K562 (cell line): ENCODE data around the gene KLHL6. TPM values are rescaled to one million over a fixed set of nuclear protein-coding genes. Genes with fewer than 3 reads are reported as not detected.
A peak's percentile ranks its signal among the peaks of the same experiment; 100 is the strongest.

Source experiments
- ARNT ChIP-seq, 2 experiments: fragments of 450-650 bp; IDR thresholded peaks; 2 replicates each; pipeline ENCODE4 v1.6.1; 2016; ENCODE audit warnings: mild to moderate bottlenecking in 1 of 2
- ATF1 ChIP-seq, 2 experiments: fragments of 450-650 bp in 1 of 2; IDR thresholded peaks; 2 replicates each; pipeline ENCODE4 v1.6.1; 2016; ENCODE audit warnings: missing compliant biosample characterization in 1 of 2, missing genetic modification characterization in 1 of 2
- CBFB ChIP-seq: sonication (generic); formaldehyde crosslinking; IDR thresholded peaks from 2 replicates; pipeline ENCODE4 v1.4.0; 2020; ENCODE audit warnings: mild to moderate bottlenecking, missing genetic modification reagents
- HDAC2 ChIP-seq: fragments of 450-650 bp; IDR thresholded peaks from 2 replicates; pipeline ENCODE4 v1.6.1; 2016; ENCODE audit warnings: mild to moderate bottlenecking
- HIVEP1 ChIP-seq: fragments of 250-450 bp; sonication (Bioruptor Pico); IDR thresholded peaks from 2 replicates; pipeline ENCODE4 v1.4.0; 2020; ENCODE audit warnings: mild to moderate bottlenecking
- LCOR ChIP-seq: sonication (generic); formaldehyde crosslinking; IDR thresholded peaks from 2 replicates; pipeline ENCODE4 v1.8.0; 2022; ENCODE audit warnings: mild to moderate bottlenecking, missing genetic modification reagents
- MEF2D ChIP-seq: conservative IDR thresholded peaks from 2 replicates; pipeline ENCODE4 v1.6.1; 2016; ENCODE audit warnings: low read depth, missing genetic modification characterization, missing compliant biosample characterization
- NFRKB ChIP-seq: fragments of 450-650 bp; IDR thresholded peaks from 2 replicates; pipeline ENCODE4 v1.6.1; 2016; ENCODE audit warnings: low read depth
- NR3C1 ChIP-seq: sonication (generic); formaldehyde crosslinking; IDR thresholded peaks from 2 replicates; pipeline ENCODE4 v1.8.1; 2022; ENCODE audit warnings: missing genetic modification reagents
- RBM15 ChIP-seq: fragments of 200-400 bp; formaldehyde crosslinking; IDR thresholded peaks from 2 replicates; pipeline ENCODE4 v1.6.1; 2018; ENCODE audit warnings: mild to moderate bottlenecking, low read length, moderate library complexity; ENCODE audit not compliant: insufficient read depth
- TAF7 ChIP-seq: fragments of 450-650 bp; IDR thresholded peaks from 2 replicates; pipeline ENCODE4 v1.6.1; 2016; ENCODE audit warnings: missing genetic modification characterization, missing compliant biosample characterization
- THAP12 ChIP-seq: fragments of 250-450 bp; sonication (Bioruptor Pico); IDR thresholded peaks from 2 replicates; pipeline ENCODE4 v1.9.0; 2021; ENCODE audit warnings: mild to moderate bottlenecking, inconsistent platforms
- ZNF239 ChIP-seq: fragments of 250-450 bp; sonication (Bioruptor Pico); IDR thresholded peaks from 2 replicates; pipeline ENCODE4 v1.4.0; 2020; ENCODE audit warnings: mild to moderate bottlenecking
- ZNF282 ChIP-seq: sonication (generic); formaldehyde crosslinking; IDR thresholded peaks from 2 replicates; pipeline ENCODE4 v1.8.1; 2023; ENCODE audit warnings: missing genetic modification reagents
- ZSCAN32 ChIP-seq: fragments of 450-650 bp; formaldehyde crosslinking; IDR thresholded peaks from 2 replicates; pipeline ENCODE4 v1.4.0; 2020; ENCODE audit warnings: mild to moderate bottlenecking, moderate library complexity
- ZZZ3 ChIP-seq: fragments of 450-650 bp; IDR thresholded peaks from 2 replicates; pipeline ENCODE4 v1.6.1; 2016; ENCODE audit warnings: antibody characterized with exemption, mild to moderate bottlenecking, moderate library complexity
- polyA plus RNA-seq, 8 experiments: library from polyadenylated mRNA; depleted of rRNA in 4 of 8; stranded (reverse) in 5 of 8; unstranded in 3 of 8; fragments of >200 nt; fragmentation: Nextera tagmentation in 2 of 8; fragmentation: Illumina TruSeq in 1 of 8; extraction: Ambion mirVana in 2 of 8; extraction: Trizol in 1 of 8; gene quantifications; 2 replicates each; pipeline versions ENCODE4 v1.2.1 to v1.2.3, GENCODE V29; 2011 to 2014; ENCODE audit warnings: inconsistent platforms in 1 of 8, missing spikeins in 1 of 8
- total RNA-seq, 7 experiments: library from RNA; depleted of rRNA in 6 of 7; stranded (reverse); fragments of >200 nt in 6 of 7; fragmentation: Illumina TruSeq in 2 of 7; extraction: Trizol in 2 of 7; gene quantifications; 2 replicates each; pipeline versions ENCODE4 v1.2.1 to v1.2.3, GENCODE V29; 2011 to 2021; ENCODE audit warnings: low replicate concordance in 1 of 7
- TF ChIP-seq, protein P1 (sequence below): fragments of 450-650 bp; IDR thresholded peaks from 2 replicates; pipeline ENCODE4 v1.6.1; 2016; ENCODE audit warnings: mild to moderate bottlenecking, moderate library complexity

Gene KLHL6
- total and polyA plus RNA-seq, 9 of the 15 experiments (the other 6 are each of a cell fraction or from before 2014, with no cell fraction given): 0.18 to 2.1 (median 1.4) TPM

- no peak for TF ChIP-seq THAP12 (CRISPR knock-in tag)
- TF ChIP-seq ZZZ3: no peak
- no peak for TF ChIP-seq ARNT (IDR thresholded peaks at IDR 0.05)
- TF ChIP-seq RBM15: no peak
- 0 out of 2 replicates have a peak, but pooled peaks have one; percentile 54 for TF ChIP-seq NFRKB
- no peak for TF ChIP-seq ZSCAN32 (CRISPR knock-in tag)
- TF ChIP-seq HDAC2: no peak
- TF ChIP-seq ATF1 (CRISPR knock-in tag; IDR thresholded peaks at IDR 0.05): no peak
- no peak for TF ChIP-seq ATF1 (tag; IDR thresholded peaks at IDR 0.05)
- TF ChIP-seq, protein P1, sequence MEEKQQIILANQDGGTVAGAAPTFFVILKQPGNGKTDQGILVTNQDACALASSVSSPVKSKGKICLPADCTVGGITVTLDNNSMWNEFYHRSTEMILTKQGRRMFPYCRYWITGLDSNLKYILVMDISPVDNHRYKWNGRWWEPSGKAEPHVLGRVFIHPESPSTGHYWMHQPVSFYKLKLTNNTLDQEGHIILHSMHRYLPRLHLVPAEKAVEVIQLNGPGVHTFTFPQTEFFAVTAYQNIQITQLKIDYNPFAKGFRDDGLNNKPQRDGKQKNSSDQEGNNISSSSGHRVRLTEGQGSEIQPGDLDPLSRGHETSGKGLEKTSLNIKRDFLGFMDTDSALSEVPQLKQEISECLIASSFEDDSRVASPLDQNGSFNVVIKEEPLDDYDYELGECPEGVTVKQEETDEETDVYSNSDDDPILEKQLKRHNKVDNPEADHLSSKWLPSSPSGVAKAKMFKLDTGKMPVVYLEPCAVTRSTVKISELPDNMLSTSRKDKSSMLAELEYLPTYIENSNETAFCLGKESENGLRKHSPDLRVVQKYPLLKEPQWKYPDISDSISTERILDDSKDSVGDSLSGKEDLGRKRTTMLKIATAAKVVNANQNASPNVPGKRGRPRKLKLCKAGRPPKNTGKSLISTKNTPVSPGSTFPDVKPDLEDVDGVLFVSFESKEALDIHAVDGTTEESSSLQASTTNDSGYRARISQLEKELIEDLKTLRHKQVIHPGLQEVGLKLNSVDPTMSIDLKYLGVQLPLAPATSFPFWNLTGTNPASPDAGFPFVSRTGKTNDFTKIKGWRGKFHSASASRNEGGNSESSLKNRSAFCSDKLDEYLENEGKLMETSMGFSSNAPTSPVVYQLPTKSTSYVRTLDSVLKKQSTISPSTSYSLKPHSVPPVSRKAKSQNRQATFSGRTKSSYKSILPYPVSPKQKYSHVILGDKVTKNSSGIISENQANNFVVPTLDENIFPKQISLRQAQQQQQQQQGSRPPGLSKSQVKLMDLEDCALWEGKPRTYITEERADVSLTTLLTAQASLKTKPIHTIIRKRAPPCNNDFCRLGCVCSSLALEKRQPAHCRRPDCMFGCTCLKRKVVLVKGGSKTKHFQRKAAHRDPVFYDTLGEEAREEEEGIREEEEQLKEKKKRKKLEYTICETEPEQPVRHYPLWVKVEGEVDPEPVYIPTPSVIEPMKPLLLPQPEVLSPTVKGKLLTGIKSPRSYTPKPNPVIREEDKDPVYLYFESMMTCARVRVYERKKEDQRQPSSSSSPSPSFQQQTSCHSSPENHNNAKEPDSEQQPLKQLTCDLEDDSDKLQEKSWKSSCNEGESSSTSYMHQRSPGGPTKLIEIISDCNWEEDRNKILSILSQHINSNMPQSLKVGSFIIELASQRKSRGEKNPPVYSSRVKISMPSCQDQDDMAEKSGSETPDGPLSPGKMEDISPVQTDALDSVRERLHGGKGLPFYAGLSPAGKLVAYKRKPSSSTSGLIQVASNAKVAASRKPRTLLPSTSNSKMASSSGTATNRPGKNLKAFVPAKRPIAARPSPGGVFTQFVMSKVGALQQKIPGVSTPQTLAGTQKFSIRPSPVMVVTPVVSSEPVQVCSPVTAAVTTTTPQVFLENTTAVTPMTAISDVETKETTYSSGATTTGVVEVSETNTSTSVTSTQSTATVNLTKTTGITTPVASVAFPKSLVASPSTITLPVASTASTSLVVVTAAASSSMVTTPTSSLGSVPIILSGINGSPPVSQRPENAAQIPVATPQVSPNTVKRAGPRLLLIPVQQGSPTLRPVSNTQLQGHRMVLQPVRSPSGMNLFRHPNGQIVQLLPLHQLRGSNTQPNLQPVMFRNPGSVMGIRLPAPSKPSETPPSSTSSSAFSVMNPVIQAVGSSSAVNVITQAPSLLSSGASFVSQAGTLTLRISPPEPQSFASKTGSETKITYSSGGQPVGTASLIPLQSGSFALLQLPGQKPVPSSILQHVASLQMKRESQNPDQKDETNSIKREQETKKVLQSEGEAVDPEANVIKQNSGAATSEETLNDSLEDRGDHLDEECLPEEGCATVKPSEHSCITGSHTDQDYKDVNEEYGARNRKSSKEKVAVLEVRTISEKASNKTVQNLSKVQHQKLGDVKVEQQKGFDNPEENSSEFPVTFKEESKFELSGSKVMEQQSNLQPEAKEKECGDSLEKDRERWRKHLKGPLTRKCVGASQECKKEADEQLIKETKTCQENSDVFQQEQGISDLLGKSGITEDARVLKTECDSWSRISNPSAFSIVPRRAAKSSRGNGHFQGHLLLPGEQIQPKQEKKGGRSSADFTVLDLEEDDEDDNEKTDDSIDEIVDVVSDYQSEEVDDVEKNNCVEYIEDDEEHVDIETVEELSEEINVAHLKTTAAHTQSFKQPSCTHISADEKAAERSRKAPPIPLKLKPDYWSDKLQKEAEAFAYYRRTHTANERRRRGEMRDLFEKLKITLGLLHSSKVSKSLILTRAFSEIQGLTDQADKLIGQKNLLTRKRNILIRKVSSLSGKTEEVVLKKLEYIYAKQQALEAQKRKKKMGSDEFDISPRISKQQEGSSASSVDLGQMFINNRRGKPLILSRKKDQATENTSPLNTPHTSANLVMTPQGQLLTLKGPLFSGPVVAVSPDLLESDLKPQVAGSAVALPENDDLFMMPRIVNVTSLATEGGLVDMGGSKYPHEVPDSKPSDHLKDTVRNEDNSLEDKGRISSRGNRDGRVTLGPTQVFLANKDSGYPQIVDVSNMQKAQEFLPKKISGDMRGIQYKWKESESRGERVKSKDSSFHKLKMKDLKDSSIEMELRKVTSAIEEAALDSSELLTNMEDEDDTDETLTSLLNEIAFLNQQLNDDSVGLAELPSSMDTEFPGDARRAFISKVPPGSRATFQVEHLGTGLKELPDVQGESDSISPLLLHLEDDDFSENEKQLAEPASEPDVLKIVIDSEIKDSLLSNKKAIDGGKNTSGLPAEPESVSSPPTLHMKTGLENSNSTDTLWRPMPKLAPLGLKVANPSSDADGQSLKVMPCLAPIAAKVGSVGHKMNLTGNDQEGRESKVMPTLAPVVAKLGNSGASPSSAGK: peak; percentile 56; the same call in 1 of the 2 replicates
- TF ChIP-seq CBFB (CRISPR knock-in tag): no peak
- TF ChIP-seq MEF2D (tag): no peak
- no peak for TF ChIP-seq LCOR (CRISPR knock-in tag)
- TF ChIP-seq ZNF282 (CRISPR knock-in tag): no peak
- no peak for TF ChIP-seq TAF7 (tag)
- no peak for TF ChIP-seq HIVEP1
- no peak for TF ChIP-seq NR3C1
- TF ChIP-seq ZNF239 (CRISPR knock-in tag): no peak; the same call in 1 of the 2 replicates
These were observed at the start of gene KLHL6 (continued) for GRCh38 chr3:183555541-183556081.
